Retinal pigment epithelial cell (primary cell): ENCODE measurements around the gene SLC27A6.
"Not testable (repeated sequence)": the region's sequence is repeated elsewhere in the genome, so short reads cannot be mapped to it uniquely, and the experiment has no call there.

Experiments used
- DNase-seq: peaks from one replicate; pipeline ENCODE4 v3.0.0-alpha.2; 2010; ENCODE audit warnings: low read depth
- H3K4me3 ChIP-seq: 2 replicates; pipeline ENCODE4 v1.5.1; 2011; ENCODE audit warnings: mild to moderate bottlenecking, low read length, control low read depth, moderate library complexity
- CTCF ChIP-seq: conservative IDR thresholded peaks from 2 replicates; pipeline ENCODE4 v1.5.1; 2011; ENCODE audit warnings: low read depth, low read length, control low read depth, inconsistent platforms

SLC27A6 gene

GRCh38 chr5:129022599-129022998, 57.3 kb downstream of the SLC27A6 start:
- TF ChIP-seq CTCF, result no peak

GRCh38 chr5:129027260-129027659, 62.0 kb downstream of the SLC27A6 start:
- no peak for DNase-seq
- no peak overlapping the region for H3K4me3 ChIP-seq
- no peak for TF ChIP-seq CTCF

More at GRCh38 chr5:129022599-129022998, 57.3 kb downstream of the SLC27A6 start:
- no peak overlapping the region for H3K4me3 ChIP-seq
- no peak for DNase-seq

- no peak for DNase-seq
- H3K4me3 ChIP-seq, result no peak overlapping the region
- no peak for TF ChIP-seq CTCF
Measured at GRCh38 chr5:129031886-129032683, 66.8 kb downstream of the SLC27A6 start.

- not testable (repeated sequence) for H3K4me3 ChIP-seq, DNase-seq
Measured at GRCh38 chr5:129036257-129036656, 71.0 kb downstream of the SLC27A6 start.

GRCh38 chr5:129041196-129041881, 76.1 kb downstream of the SLC27A6 start:
- no peak overlapping the region for H3K4me3 ChIP-seq
- no peak for TF ChIP-seq CTCF
- DNase-seq, result no peak

GRCh38 chr5:129042306-129042705, 77.0 kb downstream of the SLC27A6 start:
- TF ChIP-seq CTCF, result no peak
- no peak for DNase-seq
- no peak overlapping the region for H3K4me3 ChIP-seq

GRCh38 chr5:129043894-129044293, 78.6 kb downstream of the SLC27A6 start:
- no peak for TF ChIP-seq CTCF
- no peak overlapping the region for H3K4me3 ChIP-seq
- DNase-seq, result no peak
